Hematopoietic multipotent progenitor cell treated with erythropoietin and hydrocortisone succinate and interleukin-3 and kit ligand, for 6 days (in vitro differentiated cells): Measurements from ENCODE around the gene BRD7.

Source experiments
- DNase-seq: peaks from one replicate; pipeline ENCODE4 v3.0.0-alpha.2; 2015

BRD7 gene

DNA sequence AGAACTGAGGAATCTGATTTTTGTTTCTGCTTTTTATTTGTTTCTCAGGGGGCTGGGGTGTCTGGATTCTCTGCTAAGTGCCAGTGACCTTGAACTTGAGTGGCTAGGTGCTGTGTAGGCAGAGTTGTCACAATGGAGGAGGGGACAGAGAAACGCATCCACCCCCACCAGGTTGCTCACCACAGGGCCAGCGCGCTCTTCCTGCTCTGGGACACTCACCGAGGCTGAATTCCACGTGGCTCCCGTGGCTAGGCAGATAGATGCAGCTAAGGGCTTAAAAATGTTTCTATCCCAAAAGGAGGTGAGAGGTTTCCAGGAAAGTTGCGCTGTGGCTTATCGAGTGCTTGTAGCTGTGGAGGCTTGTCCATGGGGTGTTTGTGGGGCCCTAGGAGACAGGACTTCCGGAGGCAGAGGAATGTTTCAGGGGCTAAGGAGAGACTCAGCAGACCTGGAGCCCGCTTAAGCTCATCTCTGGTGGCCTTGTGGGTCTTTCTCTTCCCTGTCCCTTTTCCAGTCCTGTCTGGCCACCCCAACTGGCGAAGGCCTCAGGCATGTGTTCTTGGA lies 65.7 kb downstream of the BRD7 start:
- no peak for DNase-seq

DNA sequence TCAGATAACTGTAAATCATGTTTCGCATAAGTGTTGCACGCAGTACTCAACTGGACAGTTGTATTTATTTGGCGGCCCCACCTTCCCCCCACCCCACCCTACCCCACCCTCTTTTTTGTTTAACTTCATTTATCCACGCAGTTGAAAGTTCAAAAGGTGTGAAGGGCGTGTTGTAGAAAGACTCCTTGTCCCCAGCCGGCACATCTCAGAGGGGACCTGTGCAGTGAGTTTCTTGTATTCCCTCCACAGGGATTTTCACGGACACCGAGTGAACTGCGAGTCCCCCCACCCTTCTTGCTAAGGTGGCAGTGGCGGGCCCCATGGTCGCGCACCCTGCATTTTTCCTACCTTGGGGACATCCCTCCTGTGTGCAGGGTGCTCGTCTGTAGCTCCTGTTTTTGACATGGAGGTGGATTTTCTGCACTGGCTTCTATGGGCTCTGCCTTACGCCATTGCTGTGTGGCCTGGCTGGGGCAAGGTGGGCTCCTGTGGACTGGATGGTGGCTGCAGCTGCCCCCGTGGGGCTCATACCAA lies 66.2 kb downstream of the BRD7 start:
- DNase-seq, result no peak

DNA sequence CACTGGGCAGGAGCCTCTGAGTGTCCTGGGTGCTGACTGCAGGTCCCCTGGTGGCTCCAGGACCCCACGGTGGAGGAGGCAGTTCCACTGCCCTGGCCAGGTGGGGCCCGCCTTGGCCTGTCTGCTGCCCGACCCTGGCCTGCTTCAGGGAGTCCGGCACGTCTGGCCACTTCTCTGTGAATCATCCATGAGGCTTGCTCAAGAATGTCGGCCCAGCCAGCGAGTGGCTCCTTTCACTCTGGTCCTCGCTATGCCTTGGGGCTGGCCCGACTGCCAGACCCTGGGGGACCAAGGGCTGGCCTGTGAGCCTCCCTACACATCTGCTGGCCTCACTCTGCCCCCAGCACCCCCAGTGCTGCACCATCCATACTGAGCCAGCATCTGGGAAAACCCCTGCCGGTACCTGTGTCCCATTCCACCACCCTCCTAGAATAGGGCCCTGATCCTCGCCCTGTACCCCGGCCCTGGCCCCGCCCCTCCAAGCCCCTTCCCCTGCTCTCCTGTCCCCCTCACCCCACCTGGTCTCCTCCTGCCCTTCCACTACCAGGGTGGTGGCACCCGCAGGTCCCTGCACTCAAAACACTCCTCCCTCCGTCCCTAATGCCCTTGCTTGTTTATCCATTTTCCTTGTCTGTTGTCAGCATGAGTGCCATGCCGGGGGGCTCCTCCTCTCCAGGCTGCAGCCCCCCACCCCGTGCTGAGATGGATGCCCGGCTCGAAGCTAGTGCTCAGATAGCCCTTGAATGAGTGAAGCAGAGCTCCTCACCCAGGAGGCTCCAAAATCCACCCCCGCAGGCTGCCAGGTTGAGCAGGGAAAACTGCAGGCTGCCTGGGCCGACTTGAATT lies 66.9 kb downstream of the BRD7 start:
- no peak for DNase-seq

DNA sequence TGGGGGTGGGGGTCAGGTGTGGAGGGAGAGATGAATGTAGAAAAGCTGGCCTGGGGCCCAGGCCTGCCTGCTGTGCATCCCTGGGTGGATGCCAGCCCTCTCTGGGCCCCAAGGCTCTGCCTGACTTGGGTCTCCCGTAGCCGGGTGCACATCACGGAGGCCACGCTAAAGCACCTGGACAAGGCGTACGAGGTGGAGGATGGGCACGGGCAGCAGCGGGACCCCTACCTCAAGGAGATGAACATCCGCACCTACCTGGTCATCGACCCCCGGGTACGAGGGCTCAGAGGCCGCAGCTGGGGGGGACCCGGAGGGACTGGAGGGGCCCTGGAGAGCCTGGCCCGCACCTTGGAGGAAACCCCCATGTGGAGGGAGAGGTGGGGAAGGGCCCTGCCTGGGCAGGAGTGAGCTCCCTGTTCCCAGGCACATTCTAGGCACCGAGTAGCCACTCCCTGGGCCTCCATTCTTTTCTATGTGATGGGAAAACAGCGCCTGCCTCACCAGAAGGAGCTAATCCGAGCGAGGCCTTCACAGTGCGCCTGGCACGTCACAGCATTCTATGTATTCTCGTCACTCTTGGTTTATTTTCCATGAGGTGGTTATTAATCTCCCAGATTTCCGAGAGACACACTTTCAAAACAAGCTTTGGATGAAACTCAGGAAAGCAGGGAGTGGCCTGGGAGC lies 67.7 kb downstream of the BRD7 start:
- DNase-seq, result no peak

DNA sequence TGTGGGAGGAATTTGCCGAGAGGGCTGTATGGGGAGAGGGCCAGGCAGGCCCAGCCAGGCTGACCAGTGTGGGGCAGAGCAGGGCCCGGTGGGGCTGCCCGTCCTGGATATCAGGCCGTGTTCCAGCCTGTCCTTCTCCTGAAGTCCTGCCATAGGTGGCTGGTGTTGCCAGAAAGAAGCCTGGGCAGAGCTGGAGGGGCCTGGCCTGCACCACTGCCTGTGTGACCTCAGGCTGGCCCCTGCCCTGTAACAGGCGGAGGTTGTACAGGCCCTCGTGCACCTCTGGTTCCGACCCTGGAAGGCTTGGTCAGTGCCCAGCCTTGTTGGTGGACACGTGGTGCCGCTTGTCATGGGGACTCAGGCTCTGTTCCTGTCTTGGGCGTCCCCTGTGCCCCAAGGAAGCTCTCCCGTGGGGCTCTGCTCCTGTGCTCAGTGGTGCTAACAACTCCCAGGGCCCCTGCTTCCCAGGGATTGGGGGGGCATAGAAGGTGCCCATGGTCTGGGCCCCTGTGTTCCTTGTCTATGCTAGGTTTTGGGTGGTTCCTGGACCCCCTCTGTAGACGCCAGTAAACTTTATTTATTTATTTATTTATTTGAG lies 69.2 kb downstream of the BRD7 start:
- DNase-seq, result no peak

DNA sequence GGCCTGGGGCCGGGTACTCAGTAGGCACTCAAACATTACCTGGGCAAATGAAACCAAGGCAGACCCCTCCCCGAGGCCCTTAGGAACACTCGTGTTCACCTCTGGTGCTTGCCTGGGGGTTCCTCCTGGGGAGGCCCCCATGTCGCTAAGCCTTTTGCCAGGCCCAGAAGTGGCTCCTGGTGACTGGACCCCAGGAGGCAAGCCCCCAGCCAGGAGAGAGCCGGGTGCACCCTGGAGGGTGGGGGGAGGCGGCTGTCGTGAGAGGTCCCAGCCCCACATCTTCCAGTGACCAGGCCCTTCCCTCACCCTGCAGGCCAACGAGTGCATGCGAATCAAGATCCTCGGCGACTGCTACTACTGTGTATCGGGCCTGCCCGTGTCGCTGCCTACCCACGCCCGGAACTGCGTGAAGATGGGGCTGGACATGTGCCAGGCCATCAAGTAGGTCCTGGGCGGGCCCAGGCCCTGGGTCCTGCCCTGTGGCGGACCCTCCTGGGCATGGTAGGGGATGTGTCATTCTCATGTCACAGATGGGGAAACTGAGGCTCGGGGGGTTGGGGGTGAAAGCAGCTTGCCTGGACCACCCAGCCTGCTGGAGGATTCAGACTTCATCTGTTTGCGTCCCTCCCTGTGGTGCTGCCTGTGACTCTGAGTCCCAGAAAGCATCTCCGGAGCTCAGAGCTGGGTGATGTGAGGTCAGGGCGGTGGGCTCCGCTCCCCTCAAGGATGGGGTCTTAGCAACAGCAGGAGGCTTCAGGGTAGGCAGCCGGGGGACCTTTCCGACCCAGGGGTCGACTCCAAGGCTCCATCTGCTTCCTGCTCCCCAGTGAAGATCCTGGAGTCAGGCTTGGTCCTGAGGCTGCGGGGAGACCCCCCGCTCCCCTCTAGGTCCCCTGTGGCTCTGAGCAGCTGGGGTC lies 69.9 kb downstream of the BRD7 start:
- DNase-seq, result no peak

DNA sequence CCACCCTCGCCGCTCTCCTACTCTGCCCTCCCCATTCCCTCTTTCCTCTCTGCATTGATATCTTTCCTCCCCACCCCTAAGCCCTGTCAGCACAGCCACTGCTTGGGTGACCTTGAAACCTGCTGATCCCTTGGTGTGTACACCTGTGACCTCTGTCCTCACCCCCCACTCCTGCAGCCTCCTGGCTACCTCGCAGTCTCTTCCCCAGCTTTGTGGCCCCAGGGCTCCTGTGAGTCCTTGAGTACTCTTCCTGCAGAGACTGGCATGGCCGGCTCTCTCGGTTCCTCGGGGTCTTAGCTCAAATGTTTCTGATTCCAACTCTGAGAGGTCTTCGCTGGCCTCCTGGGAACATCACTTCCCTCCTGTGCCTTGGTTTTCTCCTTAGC lies 70.7 kb downstream of the BRD7 start:
- DNase-seq, result no peak

DNA sequence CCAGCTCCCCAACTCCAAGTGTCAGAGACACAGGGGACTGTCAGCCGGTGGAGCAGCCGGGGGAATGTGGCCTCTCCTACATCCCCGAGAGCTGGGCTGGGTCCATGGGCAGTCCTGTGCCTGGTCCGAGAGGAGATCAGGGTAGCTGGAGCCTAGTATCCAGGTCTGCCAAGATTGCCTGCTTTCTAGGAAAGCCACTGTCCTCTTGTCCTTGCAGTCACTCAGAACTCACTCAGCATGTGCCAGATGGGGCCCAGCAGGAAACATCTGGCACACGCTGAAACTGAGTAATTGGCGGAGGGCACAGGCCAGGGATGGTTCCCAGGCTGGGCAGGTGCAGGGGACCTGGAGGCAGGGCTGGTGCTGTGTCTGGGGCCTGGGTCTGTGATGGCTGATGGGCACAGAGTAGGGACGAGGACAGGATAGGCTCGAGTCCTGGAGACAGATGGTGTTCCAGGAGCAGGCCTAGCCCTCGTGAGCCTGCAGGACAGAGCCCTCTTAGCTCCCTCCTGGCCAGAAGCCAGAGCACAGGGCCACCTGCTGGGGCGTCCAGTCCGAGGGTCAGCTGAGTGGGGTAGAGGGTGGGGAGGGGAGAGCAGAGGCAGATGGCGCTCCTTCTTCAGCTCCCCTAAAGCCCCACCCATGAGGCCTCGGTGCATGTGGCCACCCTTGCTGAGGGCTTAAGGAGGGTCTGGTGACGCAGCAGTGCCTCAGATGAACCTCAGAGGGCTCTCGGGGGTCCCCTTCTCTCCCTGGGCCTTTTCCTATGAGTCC lies 71.3 kb downstream of the BRD7 start:
- no peak for DNase-seq

DNA sequence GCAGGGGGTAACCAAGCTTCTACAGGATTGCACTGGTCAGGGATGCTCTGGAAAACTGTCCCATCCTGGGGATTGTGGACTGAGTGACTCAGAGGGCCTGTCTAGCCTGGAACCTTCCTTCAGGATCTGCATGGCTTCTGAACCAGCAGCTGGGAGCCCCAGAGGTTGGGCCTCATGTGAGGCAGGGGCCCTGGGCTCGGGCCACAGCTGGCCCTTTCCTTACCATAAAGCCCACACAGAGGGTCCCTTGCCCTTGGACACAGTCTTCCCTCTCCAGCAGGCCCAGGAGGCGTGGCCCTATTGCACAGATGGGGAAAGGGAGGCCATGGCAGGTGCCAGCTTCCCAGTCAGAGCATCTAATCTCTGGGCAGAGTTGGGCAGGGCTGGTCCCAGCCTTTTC lies 72.0 kb downstream of the BRD7 start:
- DNase-seq, result no peak

DNA sequence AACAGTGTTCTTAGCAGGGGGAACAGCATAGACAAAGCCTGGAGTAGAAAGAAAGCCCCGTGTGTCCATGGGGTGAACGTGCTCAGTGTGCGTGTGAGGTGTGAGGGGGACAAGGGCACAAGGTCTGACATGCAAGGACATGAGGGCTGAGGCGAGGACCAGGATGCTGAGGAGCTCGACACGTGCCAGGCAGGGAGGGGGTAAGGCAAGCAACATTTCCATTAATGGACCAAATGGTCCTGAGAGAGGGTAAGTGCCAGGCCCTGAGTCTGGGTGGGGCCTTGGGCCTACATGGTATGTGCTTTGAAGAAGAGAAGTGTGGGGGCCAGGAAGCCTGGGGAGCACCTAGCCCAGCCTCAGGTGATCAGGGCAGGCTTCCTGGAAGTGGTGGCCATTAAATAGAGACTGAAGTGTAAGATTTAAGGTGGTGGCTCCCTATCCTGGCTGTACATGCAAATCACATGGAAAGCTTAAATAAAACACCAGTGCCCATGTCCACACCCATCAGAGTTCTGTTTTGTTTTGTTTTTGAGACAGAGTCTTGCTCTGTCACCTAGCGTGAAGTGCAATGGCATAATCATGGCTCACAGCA lies 73.2 kb downstream of the BRD7 start:
- DNase-seq, result no peak

DNA sequence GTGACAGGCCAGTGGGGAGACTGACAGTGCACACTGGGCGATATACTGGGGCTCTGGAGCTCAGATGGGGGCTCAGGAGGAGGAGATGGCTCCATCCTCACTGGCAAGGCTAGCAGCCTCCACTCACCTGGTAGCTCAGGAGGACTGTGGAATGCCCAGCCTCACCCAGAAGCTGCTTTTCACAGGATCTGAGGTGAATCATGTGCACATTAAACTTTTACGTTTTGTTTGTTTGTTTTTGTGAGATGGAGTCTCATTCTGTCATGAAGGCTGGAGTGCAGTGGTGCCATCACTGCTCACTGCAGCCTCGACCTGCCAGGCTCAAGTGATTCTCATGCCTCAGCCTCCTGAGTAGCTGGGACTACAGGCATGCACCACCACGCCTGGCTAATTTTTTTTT lies 73.8 kb downstream of the BRD7 start:
- no peak for DNase-seq

DNA sequence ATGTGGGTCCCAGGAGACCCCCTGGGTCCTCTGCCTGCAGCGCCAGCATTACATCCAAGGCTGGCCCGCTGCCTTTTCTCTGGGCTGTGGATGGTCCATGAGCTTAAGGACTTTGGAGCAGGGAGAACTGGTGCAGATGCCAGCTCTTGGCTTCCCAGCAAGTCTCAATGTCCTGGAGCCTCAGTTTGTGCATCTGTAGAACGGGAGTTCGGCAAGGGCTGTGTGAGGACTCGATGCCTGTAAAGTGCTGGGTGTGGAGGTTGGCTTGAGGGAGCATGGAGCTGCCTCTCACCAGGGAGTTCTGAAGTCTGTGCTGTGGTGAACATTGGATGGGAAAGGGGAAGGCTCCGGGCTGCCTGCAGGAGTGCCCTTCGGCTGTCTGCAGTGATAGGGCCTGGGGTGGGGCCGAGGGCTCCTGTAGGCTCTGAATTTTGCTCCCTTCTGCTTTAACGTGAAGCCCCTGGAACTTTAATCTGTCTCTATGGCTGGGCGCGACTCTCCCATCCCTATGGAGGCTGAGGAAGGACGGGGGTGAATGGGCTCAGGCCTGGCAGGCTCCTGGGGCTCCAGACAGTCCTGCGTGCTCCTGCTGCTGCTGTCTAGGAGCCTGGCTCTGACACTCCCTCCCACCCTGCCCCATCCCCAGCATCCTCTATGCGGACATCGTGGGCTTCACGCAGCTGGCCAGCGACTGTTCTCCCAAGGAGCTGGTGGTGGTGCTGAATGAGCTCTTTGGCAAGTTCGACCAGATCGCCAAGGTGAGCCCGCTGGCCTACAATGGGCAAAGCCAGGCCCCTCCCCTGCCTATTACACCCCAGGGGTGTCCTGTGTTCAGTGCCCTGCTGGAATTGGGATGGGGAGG lies 74.6 kb downstream of the BRD7 start:
- no peak for DNase-seq

DNA sequence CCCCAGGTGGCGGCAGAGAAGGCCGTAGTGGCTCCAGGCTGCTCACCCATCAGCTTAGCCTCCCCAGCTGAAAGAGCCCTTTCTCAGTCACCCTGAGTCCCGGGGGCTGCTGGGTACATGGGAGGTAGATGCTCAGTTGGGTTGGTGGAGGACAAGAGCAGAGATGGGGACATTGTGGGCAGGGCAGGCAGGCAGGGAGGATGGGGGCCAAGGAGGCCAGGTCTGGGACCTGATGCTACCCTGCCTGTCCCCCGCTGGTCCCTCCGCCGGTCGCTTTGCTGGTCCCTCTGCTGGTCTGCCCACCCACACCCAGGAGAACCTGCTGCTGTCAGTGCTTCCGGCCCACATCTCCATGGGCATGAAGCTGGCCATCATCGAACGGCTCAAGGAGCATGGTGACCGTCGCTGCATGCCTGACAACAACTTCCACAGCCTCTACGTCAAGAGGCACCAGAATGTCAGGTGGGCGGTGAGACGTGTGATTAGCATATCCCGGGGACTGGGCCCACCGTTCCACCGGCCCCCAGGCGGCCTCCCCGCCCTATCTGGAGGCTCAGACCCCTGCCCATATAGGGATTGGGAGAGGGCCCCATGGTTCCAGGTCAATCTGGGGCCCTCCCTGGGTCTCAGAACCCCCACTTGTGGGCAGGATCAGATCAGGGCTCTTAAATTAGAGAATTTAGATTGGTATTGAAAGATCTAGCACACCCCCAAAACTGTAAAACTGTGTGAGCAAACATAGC lies 75.6 kb downstream of the BRD7 start:
- DNase-seq, result no peak

DNA sequence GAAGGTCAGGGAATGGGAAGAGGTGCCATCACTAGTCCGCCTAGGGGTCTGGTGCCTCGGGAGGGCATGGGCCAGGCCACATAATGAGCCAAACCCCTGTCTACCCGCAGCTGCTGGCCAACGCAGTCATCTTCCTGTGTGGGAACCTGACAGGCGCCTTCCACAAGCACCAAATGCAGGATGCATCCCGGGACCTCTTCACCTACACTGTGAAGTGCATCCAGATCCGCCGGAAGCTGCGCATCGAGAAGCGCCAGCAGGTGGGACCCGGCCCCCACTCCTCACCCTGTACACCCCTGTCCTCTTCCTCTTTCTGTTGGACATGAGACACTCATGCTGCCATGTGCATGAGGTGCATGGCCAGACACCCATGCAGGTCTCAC lies 76.2 kb downstream of the BRD7 start:
- no peak for DNase-seq

DNA sequence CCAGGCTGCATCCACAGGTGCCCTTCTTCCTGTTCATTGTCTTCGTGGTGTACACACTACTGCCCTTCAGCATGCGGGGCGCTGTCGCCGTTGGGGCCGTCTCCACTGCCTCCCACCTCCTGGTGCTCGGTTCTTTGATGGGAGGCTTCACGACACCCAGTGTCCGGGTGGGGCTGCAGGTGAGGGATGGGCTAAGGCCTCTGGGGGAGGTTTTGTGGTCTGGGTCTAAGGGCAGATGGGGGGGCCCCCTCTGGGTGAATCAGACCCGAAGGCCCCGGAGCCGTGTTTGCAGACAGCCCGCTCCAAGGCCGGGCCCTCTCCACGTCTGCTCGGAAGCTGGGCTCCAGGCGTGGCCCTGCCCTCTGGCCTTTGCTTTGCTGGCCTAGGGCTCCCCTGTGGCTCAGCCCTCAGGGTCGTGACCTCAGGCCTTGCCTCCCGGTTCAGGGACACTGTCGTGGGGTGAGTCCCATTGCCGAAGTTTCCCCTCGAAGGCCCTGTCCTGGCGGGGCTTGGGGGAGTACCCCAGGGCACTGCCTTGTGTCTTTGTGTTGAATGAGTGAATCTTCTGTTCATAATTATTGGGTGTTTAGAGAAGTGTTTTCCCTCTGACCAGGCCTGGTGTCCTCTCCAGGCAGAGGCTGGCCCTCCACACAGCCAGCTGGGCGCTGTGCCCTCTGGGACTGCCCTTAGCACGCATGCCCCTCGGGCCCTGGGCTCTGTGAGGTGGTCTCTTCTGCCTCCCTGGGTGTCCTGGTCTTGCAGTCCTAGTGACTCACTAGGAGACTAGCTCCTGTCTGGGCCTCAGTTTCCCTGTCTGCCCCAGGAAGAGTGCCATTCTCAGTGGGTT lies 76.8 kb downstream of the BRD7 start:
- DNase-seq, result no peak

DNA sequence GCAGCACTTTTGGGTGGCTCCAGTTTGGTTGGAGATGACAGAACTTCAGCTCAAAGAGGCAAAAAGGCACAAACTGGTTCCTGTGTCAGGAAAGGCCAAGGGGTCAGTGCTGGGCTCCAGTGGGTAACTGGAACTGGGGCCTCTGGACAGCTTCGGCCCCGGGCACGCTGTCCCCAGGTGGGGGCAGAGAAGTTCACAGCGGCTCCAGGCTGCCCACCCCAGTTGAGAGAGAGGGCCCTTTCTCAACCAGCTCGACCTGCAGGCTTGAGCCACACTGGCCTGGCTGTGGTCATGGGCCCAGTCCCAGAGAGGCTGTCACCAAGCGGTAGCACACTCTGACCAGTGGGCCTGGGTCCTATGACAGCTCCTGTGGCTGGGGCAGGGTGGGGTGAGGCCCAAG lies 77.9 kb downstream of the BRD7 start:
- no peak for DNase-seq

DNA sequence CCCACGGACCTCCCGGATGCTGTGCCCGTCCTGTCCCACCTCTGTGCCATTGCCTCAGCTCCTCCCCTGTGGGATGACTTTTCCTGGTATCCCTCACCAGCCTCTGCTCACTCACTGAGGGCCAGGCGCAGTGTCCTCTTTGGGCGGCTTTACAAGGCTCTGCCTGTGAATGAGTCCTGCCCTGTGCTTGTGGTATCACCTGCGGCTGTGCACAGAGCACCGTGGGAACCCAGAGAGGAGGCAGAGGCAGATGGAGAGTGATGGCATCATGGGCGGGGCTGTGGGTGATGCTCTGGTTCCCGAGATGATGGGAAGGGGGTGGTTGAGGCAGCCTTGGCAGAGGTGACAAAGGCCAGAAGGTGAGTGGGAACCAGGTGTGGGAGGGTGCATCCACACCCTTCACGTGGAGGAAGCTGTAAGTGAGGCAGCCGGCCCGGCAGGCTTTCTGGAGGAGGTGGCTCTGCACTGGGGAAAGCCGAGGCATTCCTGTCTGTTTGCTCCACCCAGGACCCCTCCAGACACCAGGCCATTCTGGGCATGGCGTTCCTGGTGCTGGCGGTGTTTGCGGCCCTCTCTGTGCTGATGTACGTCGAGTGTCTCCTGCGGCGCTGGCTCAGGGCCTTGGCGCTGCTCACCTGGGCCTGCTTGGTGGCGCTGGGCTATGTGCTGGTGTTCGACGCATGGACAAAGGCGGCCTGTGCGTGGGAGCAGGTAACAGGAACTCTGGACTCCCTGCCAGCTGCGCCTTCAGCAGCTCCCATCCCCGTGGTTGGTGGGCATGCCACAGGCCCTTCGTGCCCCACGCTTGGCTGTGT lies 78.6 kb downstream of the BRD7 start:
- no peak for DNase-seq

DNA sequence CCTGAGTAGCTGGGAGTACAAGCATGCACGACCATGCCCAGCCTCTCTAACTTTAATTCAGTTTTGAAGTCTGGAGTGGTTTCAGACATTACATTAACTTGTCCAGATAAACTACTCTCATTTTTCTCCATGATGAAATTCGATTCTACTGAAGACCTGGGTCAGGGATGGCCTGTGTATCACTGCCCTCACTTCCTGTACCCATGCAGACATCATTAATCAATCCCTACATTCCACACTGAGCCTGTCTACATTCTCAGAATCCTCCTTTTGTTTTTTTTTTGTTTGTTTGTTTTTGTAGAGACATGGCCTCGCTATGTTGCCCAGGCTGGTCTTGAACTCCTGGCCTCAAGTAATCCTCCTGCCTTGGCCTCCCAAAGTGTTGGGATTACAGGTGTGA lies 79.9 kb downstream of the BRD7 start:
- no peak for DNase-seq
